Right lobe of liver (tissue), 4 donors: ENCODE measurements around the gene PER2.

Experiments
- POLR2A ChIP-seq: fragments of 450-650 bp; IDR thresholded peaks from one replicate; pipeline ENCODE4 v1.6.1; 2017; ENCODE audit warnings: antibody characterized with exemption, mild to moderate bottlenecking
- TF ChIP-seq, protein P1 (sequence below), 4 donors: fragments of 200-600 bp in 3 of 4; fragments of 450-650 bp in 1 of 4; IDR thresholded peaks; one replicate each; pipeline versions ENCODE4 v1.5.1 to v1.8.0; 2016 to 2022; ENCODE audit warnings: antibody characterized with exemption in 4 of 4, mild to moderate bottlenecking in 2 of 4
- donor health status: DM: no; HTN: no; CAD: no.
- donor health status: DM: no; HTN: no; CAD: no.
- donor health status: DM: no; HTN: yes; CAD: no.

DNA sequence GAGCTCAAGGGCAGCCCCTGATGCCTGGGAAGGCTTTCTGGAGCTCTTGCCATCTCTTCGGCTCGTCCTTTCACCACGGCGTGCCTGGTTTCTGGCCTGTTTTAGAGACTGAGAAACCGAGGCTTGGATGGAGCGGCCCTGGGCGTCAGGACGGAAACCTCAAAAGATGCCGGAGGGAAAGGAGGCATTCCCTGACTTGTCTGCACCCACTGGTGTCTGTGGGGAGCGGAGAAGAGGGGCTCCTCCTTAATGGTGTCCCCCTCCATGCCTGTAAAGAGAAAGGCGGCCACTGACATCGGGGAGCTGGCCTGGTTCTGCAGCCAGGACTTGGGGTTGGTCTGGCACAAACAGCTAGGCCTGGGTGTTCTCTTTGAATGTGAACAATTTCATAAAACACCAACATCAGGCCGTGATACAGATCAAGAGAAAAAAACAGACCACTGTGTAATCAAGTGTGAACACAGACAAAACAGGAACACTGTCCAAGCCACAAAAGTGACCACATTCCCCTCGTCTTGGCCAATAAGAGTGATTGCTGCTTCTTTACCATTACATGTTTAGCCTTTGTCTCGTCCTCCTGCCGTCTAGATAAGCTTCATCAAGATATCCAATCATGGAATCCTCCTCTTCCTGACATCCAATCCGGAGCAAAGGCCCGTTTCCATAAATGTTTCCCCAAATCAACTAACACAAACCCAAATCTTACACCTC, 84.3 kb downstream of the PER2 start:
- TF ChIP-seq, protein P1, sequence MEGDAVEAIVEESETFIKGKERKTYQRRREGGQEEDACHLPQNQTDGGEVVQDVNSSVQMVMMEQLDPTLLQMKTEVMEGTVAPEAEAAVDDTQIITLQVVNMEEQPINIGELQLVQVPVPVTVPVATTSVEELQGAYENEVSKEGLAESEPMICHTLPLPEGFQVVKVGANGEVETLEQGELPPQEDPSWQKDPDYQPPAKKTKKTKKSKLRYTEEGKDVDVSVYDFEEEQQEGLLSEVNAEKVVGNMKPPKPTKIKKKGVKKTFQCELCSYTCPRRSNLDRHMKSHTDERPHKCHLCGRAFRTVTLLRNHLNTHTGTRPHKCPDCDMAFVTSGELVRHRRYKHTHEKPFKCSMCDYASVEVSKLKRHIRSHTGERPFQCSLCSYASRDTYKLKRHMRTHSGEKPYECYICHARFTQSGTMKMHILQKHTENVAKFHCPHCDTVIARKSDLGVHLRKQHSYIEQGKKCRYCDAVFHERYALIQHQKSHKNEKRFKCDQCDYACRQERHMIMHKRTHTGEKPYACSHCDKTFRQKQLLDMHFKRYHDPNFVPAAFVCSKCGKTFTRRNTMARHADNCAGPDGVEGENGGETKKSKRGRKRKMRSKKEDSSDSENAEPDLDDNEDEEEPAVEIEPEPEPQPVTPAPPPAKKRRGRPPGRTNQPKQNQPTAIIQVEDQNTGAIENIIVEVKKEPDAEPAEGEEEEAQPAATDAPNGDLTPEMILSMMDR (IDR thresholded peaks at IDR 0.05), result no peak
- no peak for TF ChIP-seq POLR2A
